Measurements from ENCODE around the gene KIAA1958.
"Not testable (repeated sequence)": the region's sequence is repeated elsewhere in the genome, so short reads cannot be mapped to it uniquely, and the experiment has no call there.

Gene KIAA1958

DNA sequence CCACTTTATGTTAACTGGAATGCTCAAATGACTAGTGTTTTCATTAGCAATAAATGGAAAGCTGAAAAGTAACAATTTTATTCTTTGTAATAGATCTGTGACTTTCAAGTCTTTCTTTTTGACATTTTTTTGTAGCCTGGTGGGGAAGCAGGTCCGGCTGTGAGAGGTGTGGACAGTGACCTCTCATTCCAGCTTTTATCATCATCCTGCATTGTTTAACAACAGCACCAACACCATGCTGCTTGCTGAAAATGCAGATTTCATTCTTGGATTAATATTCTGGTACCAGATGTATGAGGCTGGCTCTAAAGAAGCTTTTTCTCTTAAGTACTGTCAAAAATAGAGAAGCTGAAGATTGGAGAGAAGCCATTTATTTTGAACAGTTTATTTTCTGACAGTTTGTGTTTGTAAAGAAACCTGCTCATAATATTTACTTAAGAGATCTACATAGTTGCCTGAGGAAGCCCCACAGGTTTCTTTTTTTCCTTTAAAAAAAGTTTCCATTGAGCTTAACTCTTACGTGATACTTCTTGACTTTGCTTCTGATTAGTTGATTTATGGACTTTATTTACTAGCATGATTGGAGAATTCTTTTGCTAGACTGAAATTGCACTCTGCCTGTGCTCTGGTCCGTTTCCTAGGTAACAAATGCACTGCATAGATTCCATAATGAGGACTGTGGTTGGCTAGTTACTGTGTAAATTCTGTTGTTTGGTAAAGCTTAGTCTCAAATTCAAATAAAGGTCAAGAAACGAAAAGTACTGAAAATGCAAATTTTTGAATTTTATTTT, 3.4 kb downstream of the KIAA1958 start:
- DNase-seq, result no peak

DNA sequence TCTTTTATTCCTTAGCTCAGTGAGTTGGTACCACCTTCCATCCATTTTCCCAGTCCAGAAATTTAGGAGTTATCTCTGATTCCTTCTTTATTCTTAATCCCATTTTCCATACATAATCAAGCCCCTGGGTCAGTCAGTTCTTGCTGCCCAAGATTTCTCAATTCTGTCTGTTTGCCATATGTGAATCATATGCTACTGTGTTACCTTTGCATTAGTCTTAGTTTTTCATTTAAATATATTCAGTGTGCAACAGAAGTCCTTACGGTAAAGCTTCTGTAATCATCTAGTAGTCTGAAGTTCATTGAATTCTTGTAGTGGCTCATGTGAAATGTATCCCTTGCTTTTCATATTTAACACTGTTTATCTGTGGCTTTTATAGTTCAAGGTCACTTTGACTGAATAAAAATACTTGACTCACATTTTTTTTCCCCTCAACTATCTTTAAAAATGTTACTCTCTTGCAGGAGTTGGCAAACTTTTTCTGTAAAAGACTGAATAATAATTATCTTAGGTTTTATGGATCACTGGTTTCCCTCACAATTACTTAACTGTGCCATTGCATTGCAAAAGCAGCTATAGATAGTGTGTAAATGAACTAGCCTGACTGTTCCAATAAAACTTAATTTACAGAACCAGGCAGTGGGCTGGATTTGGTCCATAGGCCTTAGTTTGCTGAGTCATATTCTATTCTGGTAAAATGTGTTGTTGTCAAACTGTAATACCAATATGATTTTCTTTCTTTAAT, 6.9 kb downstream of the KIAA1958 start:
- no peak for DNase-seq

DNA sequence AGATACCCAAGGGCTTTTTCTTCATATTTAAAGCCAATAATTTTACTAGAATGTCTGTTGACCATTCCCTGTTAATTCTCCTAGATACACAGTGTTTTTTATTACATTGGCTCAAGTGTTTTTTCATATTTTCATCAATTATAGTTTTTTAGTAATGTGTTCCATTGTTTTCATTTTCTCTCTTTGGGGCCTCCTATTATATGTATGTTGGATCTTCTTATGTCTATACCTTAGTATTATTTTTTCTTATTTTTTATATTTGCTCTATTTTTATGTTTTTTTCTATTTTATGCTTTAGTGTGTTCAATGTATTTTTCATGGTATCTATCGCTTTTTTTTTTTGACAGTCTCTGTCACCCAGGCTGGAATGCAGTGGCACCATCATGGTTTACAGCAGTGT, 7.5 kb downstream of the KIAA1958 start:
- no peak for DNase-seq

DNA sequence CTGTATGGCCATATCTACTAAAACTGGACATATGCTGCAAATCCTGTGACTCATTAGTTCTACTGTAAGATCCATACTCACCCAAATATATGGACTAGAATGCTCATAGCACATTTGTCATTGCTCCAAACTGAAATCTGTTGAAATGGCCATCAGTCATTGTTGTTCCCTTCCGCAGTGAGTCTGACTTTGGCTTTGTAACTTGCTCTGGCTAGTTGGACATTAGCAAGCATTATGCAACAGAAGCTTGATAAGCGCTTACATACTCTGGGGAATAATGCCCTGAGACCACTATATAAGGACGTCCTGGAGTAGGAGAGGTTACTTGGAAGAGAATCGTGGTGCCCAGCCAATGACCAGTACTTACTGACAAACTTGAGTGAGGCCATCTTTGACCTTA, 9.0 kb downstream of the KIAA1958 start:
- DNase-seq, result no peak

DNA sequence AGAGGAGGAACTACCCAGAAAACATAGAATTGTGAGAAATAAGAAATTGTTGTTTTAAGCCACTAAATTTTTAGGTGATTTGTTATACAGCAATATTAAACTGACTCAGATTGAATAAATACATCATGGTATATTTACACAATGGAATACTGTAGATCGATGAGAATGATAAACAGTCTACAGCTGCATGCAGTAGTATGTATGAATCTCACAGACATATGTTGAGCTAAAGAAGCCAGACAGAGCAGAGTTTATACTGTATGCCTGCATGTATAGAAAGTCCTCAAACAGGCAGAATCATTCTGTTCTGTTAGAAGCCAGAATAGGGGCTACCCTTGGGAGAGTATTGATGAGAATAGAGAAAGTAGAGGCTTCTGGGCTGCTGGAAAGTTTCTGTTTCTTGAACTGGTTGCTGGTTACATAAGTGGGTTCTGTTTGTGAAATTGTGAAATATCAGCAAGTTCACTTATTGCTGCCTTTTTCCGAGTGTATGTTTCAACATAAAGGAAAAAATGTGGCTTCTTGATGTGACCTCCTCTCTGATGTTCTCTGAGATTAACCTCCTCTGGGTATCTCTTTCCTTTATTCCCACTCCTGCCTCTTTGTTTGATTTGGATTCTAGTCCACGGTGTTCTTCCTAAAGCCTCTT, 9.6 kb downstream of the KIAA1958 start:
- no peak for DNase-seq

DNA sequence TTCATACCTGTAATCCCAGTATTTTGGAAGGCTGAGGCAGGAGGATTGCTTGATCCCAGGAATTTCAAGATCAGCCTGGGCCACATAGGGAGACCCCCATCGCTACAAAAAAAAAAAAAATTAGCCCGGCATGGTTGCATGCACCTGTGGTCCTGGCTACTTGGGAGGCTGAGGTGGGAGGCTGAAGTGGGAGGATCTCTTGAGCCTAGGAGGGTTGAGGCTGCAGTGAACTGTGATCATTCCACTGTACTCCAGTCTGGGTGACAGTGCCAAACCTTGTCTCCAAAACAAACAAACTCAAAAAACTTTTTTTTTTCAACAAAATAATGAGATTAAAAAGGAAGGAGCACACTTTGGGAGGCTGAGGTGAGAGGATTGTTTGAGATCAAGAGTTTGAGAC, 14.2 kb downstream of the KIAA1958 start:
- no peak for DNase-seq

DNA sequence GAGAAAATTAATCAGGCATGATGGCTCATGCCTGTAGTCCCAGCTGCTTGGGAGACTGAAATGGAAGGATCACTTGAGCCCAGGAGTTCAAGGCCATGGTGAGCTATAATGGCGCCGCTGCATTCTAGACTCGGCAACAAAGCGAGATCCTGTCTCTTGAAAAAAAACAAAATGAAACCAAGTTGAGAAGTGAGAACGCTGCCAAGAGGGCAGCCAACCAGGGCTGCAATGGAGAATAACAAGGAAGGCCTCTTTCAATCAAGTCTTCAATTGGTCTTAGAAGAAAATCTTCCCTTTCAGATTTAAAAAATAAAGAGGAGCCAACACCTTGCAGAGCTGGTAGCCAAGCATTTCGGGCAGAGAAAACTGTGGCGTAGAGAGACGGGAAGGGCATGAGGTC, 14.7 kb downstream of the KIAA1958 start:
- no peak for DNase-seq

DNA sequence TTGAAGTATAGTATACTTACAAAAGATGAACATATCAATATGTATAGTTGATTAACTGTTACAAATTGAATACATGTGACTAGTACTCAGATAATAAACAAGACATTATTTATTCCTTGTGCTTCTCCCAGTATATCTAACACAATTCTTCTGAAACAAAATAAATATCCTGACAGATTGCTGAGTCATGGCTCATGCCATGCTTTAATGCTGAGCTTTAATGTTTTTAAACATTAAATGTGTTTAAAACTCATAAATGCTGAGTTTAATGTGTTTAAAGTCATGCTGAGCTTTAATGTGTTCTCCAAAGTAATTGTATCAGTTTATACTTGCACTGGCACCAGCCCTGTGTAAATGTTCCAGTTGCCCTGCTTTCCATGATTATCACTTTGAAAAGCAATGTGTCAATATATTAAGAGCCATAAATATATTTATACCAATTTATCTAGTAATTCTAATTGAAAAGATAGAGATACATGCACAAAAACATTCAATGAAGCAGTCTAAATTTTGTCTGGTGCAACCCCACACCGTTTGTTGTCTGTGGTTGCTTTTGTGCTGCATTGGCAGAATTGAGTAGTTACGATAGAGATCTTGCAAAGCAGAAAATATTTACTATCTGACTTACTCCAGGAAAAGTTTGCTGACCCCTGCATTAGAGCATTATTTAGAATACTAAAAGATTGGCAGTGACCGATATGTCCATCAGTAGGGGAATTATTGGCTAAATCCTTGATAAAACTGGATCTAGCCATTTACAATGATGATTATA, 15.7 kb downstream of the KIAA1958 start:
- no peak for DNase-seq

DNA sequence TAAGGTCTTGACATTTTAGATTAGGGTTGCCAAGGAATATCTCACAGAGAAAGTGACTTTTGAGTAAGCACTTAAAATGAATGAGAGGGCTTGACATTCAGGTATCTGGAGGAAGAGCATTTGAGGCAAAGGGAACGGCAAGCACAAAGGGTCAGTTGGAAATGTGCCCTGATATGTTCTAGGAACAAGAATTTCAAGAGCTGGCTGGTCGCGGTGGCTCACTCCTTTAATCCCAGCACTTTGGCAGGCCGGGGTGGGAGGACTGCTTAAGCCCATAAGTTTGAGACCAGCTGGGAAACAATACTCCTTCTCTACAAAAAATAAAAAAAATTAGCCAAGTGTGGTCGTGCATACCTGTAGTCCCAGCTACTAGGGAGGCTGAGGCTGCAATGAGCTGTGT, 16.5 kb downstream of the KIAA1958 start:
- DNase-seq, result no peak

DNA sequence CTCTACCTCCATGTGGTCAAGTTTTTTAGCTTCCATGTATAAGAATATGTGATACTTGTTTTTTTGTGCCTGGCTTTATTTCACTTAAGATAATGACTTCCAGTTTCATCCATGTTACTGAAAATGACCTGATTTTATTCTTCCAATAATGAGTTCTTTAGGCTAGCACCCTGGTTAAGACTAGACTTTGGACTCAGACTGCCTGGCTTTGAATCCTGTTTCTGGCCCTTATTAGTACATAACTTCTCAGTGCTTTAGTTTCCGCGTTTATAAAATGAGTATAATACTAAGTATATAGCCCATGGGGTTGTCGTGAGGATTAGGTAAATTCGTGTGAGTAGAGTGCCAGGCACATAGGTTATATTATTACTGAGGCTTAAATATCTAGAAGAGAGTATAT, 18.5 kb downstream of the KIAA1958 start:
- DNase-seq, result no peak

DNA sequence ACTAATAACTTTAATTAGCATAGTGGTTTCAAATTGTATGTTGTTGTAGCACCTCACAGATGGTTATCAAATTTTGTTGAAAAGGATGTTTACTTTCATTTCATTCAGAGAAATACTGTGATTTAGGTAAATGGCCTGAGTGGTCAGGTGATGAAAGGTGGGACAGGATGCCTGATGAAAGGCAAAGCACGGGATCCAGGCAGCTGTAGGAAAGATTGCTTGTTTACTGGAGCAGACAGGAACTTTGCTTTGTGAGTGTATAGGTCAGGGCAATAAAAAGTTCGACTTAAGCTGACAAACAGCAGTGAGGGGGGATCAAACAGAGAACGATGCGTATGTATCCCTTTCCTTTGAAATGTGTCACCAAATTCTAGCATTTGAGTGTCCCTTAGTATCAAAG, 19.0 kb downstream of the KIAA1958 start:
- DNase-seq, result no peak

DNA sequence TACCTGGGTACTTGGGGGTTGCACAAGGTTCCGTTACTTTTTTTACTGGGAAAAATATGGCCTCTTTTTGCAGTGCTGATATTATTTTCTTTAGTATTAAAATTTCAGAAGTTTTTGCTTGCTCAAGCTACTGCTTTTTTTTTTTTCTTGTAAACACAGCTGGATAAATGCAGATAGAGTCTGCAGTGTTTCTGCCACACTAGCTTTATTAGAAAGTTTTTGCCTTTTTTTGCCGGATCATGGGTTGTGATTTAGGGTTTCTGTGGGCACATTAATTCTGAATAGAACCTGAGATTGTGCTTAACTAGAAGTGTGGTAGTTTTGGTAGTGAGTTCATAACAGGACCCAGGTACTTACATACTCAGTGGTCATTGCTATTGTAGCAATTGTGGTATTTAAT, 19.9 kb downstream of the KIAA1958 start:
- no peak for DNase-seq

DNA sequence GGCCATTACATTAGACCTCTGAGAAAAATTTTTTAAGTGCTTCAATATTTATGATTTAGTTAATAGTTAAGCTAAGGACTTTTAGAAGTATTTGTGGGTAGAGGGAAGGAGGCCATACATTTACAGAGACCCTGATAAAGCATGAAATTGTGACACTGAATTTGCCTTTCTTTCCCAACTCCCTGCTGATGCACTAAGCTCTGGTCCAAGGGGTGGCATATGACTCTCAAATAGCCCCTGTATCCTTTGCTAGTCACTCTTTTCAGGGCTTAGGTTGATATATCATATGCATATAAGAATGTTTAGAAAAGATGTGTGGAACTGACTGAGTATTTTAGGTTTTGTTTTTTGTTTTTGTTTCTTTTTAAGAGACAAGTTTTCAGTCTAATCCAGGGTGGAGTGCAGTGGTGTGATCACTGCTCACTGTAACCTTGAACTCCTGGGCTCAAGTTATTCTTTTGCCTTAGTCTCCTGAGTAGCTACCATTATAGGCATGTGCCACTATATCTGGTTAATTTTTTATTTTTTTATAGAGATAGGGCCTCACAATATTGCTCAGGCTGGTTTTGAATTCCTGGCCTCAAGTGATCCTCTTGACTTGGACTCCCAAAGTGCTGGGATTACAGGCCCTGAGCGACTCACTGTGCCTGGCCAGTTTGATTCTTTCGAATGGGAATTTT, 20.5 kb downstream of the KIAA1958 start:
- no peak for DNase-seq

DNA sequence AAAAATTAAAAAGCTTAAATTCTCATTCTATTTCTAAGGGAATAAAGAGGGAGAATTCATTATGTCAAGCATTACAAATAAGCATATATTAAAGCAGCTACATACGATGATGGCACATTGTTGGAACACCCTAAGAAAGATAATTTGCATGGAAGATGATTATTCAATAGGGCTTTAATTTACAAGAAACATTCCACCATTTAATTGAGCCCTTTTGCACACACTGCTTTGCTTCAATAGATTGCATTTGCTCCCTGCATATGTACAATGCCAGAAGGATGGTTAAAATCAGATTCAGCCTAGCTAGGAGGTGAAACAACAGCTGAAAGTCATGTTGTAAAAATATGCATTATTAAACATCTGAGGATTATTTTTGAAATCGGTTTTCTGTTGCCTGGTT, 21.8 kb downstream of the KIAA1958 start:
- DNase-seq, result no peak

DNA sequence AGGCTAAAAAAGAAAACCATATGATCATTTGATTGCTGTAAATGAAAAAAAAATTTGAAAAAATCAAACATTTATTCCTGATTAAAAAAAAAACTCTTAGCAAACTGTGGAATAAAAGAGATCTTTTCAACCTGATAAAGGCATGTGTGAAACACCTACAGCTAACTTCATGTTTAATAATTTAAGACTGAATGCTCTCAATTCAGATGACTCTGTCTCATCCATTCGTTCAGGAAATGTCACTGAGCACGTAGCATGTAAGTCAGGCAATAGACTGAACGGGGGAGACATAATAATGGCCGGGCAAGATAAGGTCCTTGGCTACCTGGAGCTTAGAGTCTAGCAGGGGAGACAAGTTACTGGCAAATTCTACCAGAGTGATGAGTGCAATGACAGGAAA, 25.8 kb downstream of the KIAA1958 start:
- not testable (repeated sequence) for DNase-seq

DNA sequence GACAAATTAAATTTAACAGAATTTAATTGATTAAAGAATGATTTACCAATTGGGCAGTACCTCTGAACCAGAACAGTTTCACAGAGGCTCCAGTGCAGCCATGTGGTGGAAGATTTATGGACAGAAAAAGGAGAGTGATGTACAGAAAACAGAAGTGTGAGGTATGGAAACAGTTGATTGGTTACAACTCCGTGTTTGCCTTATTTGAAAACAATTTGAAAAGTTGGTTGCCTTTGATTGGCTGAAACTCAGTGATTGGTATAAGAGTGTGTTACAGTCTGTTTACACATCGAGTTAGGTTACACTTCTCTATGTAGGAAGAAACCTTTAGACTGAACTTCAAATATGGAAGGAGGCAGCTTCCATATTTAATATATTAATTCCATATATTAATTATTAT, 30.1 kb downstream of the KIAA1958 start:
- no peak for DNase-seq

DNA sequence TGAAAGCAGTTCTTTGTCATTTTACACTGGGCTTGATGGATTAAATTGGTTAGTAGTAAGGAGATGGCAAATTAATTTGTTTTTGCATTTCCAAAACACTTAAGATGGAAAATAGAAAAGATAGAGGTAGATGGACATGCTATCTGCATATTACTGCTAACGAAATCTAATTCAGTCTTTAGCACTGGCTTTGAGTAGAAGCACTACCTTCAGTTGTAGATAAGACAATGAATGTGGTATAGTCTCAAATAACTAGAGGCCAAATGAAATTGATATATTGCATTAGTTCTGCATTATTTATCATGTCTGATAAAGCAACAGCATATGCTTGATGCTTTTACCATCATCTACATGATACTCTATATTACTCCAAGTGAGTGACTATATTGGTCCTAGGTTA, 33.4 kb downstream of the KIAA1958 start:
- DNase-seq, result no peak

DNA sequence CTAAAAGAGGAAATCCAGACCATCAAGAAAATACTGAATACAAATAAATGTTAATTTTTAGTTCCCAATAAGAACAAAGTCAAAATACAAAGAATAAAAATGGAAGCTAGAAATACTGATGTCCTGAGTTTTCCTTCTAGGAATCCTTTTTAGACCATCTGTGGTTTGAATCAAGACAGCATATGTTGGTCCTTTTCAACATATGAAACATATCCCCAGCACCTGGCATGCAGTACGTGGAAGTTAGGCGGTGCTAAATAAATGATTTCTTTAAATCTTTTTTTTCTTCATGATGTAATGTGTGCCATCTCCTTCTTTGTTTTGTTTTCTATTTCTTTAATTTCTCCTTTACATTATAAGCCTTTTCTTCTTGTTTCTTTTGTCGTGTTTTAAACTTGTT, 34.0 kb downstream of the KIAA1958 start:
- DNase-seq, result no peak

DNA sequence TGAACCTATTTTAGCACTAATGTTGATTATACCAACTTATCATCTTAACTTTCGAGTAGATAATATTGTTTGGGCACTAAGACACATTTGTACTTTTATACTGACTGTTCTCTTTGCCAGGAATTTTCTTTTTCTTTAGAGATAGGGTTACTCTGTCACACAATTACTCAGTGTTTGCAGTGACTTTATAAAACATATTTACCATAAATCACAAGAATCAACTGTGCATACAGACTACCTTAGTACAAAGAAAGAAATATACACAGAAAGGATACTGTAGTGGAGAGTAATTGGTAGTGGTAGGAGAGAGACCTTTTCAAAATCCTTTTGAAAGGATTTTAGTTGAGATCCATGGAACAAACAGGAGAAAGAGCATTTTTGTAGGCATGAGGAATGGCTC, 40.3 kb downstream of the KIAA1958 start:
- no peak for DNase-seq

DNA sequence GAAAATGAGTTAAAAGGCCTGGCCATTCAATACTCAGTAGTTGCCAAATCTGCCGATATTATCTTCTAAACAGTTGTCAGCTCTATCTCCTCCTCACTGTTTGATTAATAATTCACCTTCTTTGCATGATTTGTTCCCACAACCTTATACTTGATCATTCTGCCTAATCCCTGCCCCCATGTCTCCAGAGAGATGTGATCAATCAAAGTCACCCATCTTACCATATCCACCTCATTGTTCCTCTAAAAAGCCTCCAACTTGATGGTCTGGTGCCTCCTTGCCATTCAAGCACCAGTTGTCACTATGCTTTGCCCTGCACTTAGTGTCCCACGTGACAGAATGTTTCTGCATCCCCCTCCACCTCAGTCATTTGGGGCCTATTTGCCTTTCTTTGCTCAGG, 41.3 kb downstream of the KIAA1958 start:
- DNase-seq, result no peak

DNA sequence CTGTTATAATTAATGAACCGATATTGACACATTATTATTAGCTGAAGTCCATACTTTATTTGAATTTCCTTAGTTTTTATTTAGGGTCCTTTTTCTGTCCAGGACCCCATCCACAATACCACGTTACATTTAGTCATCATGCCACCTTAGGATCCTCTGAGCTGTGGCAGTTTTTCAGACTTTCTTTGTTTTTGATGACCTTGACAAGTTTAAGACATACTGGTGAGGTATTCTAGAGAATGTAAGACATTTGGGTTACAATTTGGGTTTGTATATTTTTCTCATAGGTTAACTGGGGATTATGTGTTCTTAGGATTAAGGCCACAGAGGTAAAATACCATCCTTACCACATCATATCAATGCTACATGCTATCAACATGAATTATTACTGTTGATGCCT, 42.7 kb downstream of the KIAA1958 start:
- no peak for DNase-seq

DNA sequence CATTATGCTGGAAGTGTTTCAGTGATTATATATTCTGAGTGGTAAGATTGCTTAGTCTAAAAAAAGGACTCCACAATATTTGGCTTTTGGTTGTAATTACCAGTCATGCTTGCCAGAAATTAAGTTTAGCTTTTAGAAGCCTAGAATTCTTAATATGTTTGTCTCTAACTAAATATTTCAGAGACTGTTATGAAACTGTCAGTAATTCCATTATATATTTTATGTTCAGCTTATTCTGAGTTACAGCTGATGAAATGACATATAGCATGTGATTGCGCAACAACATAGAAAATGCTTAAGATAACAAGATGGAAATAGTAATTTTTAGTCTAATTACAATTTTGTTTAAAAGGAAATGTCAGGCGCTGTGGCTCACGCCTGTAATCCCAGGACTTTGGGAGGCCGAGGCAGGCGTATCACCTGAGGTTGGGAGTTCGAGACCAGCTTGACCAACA, 44.2 kb downstream of the KIAA1958 start:
- DNase-seq, result no peak
